ENCODE results near the gene S100A13. TPM values are rescaled to one million over a fixed set of nuclear protein-coding genes. Genes with fewer than 3 reads are reported as not detected.

Gene S100A13
- total RNA-seq, 1 experiment from 2014 or later = 350 TPM

GRCh38 chr1:153646672-153647345 lies 19.5 kb upstream of the S100A13 start:
- Histone ChIP-seq H3K27ac (ENCODE audit: low read length) (no peak overlapping the region), H3K4me2 (ENCODE audit: low read length) (no peak overlapping the region), H3K27me3 (ENCODE audit: low read length) (no peaks in the 10 kb centered on the region), H3K4me1 (ENCODE audit: insufficient read depth, low read length) (peaks cover 5% of the 10 kb centered on the region; the same call in 1 of the 2 replicates), H3K4me3 (ENCODE audit: low read length) (no peak overlapping the region), H3K9me3 (ENCODE audit: low read length) (no peaks in the 10 kb centered on the region), H3K36me3 (ENCODE audit: low read depth, low read length) (peaks cover 48% of the 10 kb centered on the region), H3K79me2 (ENCODE audit: low read length) (peaks cover 27% of the 10 kb centered on the region; the same call in 1 of the 2 replicates), H2AFZ (ENCODE audit: low read length) (no peak overlapping the region), H3K9me2 (replicated peaks; ENCODE audit: low read length) (no peaks in the 10 kb centered on the region), H3F3A (ENCODE audit: low read length, unreplicated experiment) (peaks cover 18% of the 10 kb centered on the region), H4K20me1 (ENCODE audit: low read length) (0 out of 2 replicates have a peak, but pooled peaks cover 8% of the 10 kb centered on the region), H3K9ac (ENCODE audit: low read length) (no peak overlapping the region)
- ChIA-PET POLR2A (ENCODE audit: unreplicated experiment) (no interaction called here), CTCF (no interaction called here)
- DNase-seq (no peak), ATAC-seq (no peak; the same call in 1 of the 2 replicates)
- BruUV-seq (replicated peaks) = no TSS peak
- intact Hi-C loops (cut with micrococcal nuclease) = no loop called here
- TF ChIP-seq CTCF (conservative IDR thresholded peaks at IDR 0.05; ENCODE audit: low read depth, low read length) (no peak), EZH2 (IDR thresholded peaks at IDR 0.05; ENCODE audit: low read length, unreplicated experiment) (no peak), EZH2phosphoT487 (IDR thresholded peaks at IDR 0.05; ENCODE audit: borderline replicate concordance, low read length) (no peak)

GRCh38 chr1:153643816-153644215 lies 16.5 kb upstream of the S100A13 start:
- no TSS peak for BruUV-seq (replicated peaks)
- Histone ChIP-seq H3K36me3 (ENCODE audit: low read depth, low read length) (peaks cover 77% of the 10 kb centered on the region), H3K27me3 (ENCODE audit: low read length) (no peaks in the 10 kb centered on the region), H3F3A (ENCODE audit: low read length, unreplicated experiment) (peaks cover 18% of the 10 kb centered on the region), H3K9me2 (replicated peaks; ENCODE audit: low read length) (no peaks in the 10 kb centered on the region), H3K4me2 (ENCODE audit: low read length) (no peak overlapping the region), H4K20me1 (ENCODE audit: low read length) (0 out of 2 replicates have a peak, but pooled peaks cover 8% of the 10 kb centered on the region), H3K9me3 (ENCODE audit: low read length) (no peaks in the 10 kb centered on the region), H3K4me3 (ENCODE audit: low read length) (no peak overlapping the region), H2AFZ (ENCODE audit: low read length) (no peak overlapping the region), H3K27ac (ENCODE audit: low read length) (no peak overlapping the region), H3K79me2 (ENCODE audit: low read length) (peaks cover 56% of the 10 kb centered on the region), H3K9ac (ENCODE audit: low read length) (no peak overlapping the region), H3K4me1 (ENCODE audit: insufficient read depth, low read length) (no peaks in the 10 kb centered on the region)
- ATAC-seq (no peak), DNase-seq (no peak)
- ChIA-PET CTCF (interaction anchor here (0.5 to 1.1 kb wide), 2 partner anchors 17 to 72 kb away, joined by 3 read pairs; partner anchors contain the start of gene S100A13), POLR2A (ENCODE audit: unreplicated experiment) (no interaction called here)
- intact Hi-C loops (cut with micrococcal nuclease) = no loop called here
- TF ChIP-seq EZH2 (IDR thresholded peaks at IDR 0.05; ENCODE audit: low read length, unreplicated experiment) (no peak), CTCF (conservative IDR thresholded peaks at IDR 0.05; ENCODE audit: low read depth, low read length) (no peak), EZH2phosphoT487 (IDR thresholded peaks at IDR 0.05; ENCODE audit: borderline replicate concordance, low read length) (no peak)

GRCh38 chr1:153643100-153643499 lies 15.8 kb upstream of the S100A13 start:
- Histone ChIP-seq H3K9me2 (replicated peaks; ENCODE audit: low read length) (no peaks in the 10 kb centered on the region), H3K36me3 (ENCODE audit: low read depth, low read length) (peaks cover 84% of the 10 kb centered on the region), H3K27ac (ENCODE audit: low read length) (no peak overlapping the region), H3F3A (ENCODE audit: low read length, unreplicated experiment) (peaks cover 18% of the 10 kb centered on the region), H3K9me3 (ENCODE audit: low read length) (no peaks in the 10 kb centered on the region), H3K4me3 (ENCODE audit: low read length) (no peak overlapping the region), H3K4me2 (ENCODE audit: low read length) (no peak overlapping the region), H3K9ac (ENCODE audit: low read length) (no peak overlapping the region), H4K20me1 (ENCODE audit: low read length) (0 out of 2 replicates have a peak, but pooled peaks cover 11% of the 10 kb centered on the region), H3K4me1 (ENCODE audit: insufficient read depth, low read length) (no peaks in the 10 kb centered on the region), H2AFZ (ENCODE audit: low read length) (no peak overlapping the region), H3K27me3 (ENCODE audit: low read length) (no peaks in the 10 kb centered on the region), H3K79me2 (ENCODE audit: low read length) (peaks cover 64% of the 10 kb centered on the region)
- CTCF ChIA-PET = interaction anchor here (0.5 to 0.8 kb wide), 2 partner anchors 72 to 133 kb away, joined by 3 read pairs; no protein-coding TSS in a partner anchor
- TF ChIP-seq EZH2phosphoT487 (IDR thresholded peaks at IDR 0.05; ENCODE audit: borderline replicate concordance, low read length) = no peak
- no peak for TF ChIP-seq CTCF (conservative IDR thresholded peaks at IDR 0.05; ENCODE audit: low read depth, low read length)
- no peak for TF ChIP-seq EZH2 (IDR thresholded peaks at IDR 0.05; ENCODE audit: low read length, unreplicated experiment)
- DNase-seq (no peak), ATAC-seq (no peak)
- intact Hi-C loops (cut with micrococcal nuclease) = no loop called here
- BruUV-seq (replicated peaks) = no TSS peak
- POLR2A ChIA-PET (ENCODE audit: unreplicated experiment) = interaction anchor here (1.0 kb wide), 1 partner anchor 9 kb away, joined by 9 read pairs; the partner anchor contains the start of gene CHTOP

All from PC-3 (cell line).